GM18519 (cell line): Measurements from ENCODE around the gene NAPSA.
"Not testable (repeated sequence)": the region's sequence is repeated elsewhere in the genome, so short reads cannot be mapped to it uniquely, and the experiment has no call there.

Source experiments
- ATAC-seq: cut with Tn5 transposase; IDR thresholded peaks from one replicate; pipeline ENCODE4 v1.9.1; 2021; ENCODE audit warnings: mild to moderate bottlenecking, moderate library complexity; ENCODE audit not compliant: unreplicated experiment, low FRiP score

Gene NAPSA

GRCh38 chr19:50361290-50362029, 4.0 kb downstream of the NAPSA start:
- no peak for ATAC-seq

DNA sequence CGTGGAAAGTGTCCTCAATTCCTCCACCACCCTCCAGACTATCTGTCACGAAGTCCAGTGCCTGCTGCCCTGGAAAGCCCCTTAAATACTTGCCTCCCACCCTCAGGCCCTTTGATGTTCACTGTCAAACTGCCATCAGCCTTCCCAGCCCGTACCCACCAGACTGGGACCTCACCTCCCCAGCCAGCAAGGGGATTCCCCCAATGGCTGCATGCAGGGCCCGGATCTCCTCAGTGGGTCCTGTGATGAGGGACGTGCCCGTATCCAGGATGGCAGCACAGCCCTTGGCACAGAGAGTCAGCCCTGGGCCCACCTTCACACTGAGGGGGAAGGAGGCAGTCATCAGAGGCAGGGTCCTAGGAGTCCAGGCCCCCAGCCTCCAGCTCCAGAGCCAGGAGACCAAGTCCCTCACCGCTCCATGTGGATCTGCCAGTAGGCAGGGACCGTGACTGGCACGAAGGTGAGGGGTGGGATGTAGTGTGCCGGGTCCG, 6.1 kb downstream of the NAPSA start:
- no peak for ATAC-seq

- no peak for ATAC-seq
Observed at GRCh38 chr19:50358483-50359327, 6.7 kb downstream of the NAPSA start.

- no peak for ATAC-seq
Observed at GRCh38 chr19:50357178-50358100, 8.0 kb downstream of the NAPSA start.

DNA sequence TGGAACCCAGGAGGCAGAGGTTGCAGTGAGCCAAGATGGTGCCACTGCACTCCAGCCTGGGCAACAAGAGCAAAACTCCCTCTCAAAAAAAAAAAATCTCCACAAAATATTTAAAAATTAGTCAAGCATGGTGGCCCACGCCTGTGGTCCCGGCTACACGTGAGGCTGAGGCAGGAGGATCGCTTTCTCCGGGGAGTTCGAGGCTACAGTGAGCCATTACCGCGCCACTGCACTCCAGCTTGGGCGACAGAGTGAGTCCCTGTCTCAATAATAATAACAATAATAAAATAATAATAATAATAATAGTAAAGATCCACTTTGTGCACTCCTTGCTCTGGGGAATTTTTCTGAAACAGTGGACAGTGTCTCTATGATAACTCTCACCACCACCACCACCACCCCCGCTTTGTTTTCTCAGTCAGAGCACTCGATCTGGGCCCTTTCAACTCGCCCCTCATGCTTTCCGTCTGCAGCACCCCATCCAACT, 8.7 kb downstream of the NAPSA start:
- no peak for ATAC-seq

DNA sequence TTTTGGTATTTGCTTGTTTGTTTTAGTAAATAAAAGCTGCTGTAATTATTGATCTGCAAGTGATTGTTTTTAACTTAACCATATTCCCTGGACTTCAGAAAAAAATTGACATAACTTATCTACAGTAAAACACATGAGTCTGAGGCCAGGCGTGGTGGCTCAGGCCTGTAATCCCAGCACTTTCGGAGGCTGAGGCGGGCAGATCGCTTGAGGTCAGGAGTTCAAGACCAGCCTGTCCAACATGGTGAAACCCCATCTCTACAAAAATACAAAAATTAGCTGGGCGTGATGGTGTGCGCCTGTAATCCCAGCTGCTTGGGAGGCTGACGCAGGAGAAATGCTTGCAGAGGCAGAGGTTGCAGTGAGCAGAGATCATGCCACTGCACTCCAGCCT, 12.0 kb downstream of the NAPSA start:
- ATAC-seq, result not testable (repeated sequence)

DNA sequence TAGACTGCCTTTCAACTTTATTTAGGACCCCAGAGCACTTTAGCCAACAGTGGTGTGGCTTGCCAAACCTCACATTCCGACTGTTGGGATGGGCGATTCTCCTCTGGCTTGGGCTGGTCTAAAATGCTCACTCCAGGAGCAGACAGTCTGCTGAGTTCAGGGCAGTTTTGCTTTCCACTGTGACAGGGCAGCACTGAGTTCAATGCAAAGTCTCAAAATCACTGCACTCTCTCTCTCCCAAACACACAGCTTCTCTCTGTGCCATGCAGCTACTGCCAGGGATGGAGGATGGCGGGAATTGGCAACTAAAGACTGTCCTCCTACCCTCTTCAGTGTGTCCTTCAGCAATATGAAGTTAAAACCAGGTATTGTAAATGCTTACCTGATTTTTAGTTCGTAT, 13.2 kb downstream of the NAPSA start:
- no peak for ATAC-seq

- no peak for ATAC-seq
Observed at GRCh38 chr19:50349277-50350057, 16.0 kb downstream of the NAPSA start.

- not testable (repeated sequence) for ATAC-seq
Observed at GRCh38 chr19:50347089-50347581, 18.3 kb downstream of the NAPSA start.

GRCh38 chr19:50344661-50345318, 20.6 kb downstream of the NAPSA start:
- ATAC-seq, result no peak

DNA sequence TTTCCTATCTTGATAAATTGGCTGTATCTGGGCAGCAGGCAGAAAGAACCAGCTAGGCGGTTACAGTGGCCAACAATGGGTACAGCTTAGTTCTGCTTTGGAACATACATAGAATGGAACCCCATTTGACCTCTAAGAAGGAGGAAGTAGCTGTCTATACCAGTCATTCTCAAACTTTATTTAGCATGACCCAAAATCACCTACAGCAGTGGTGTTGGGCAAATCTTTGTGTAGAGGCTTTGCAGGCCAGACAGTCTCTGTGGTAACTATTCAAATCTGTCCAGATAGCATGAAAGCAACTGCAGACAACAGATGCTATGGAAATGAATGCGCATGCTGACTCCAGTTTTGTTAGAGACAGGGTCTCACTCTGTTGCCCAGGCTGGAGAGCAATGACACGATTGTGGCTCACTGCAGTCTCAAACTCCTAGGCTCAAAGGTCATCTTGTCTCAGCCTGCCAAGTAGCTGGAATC, 24.3 kb downstream of the NAPSA start:
- ATAC-seq, result peak; percentile 39

DNA sequence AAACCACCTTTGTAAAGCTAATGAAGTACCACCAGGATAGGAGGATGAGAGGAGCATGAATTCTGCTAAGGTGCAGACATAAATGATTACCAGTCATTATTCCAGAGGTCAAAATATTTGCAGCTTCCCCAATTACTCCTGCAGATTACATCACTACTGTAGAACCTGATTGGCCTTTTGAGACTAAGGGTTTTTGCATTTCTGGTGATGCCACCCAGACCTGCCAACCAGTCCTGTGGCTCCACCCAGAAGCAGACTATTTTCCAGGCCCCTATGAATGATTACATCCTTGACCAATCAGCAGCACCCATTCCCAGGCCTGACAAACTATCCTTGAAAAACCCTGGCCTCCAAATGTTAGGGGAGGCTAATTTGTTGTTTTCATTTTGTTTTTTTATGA, 25.1 kb downstream of the NAPSA start:
- ATAC-seq, result no peak

DNA sequence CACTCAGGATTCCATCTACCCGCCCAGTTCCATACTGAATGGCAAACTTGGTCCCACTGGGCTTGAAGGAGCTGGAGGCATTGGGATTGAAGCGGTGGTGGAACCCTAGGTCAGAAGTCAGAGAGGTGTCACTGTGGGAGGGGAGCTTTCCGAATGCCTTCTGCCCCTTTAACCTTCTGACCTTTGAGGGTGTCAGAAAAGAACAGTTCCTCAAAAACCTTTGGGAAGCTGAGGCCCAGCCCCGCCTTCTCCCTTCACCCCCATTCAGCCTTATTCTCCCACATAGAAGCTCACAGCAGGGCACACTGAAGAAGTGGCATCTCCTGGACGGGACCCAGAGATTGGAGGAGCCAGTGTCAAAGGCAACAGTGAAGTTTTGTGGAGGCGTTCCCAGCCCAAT, 28.4 kb downstream of the NAPSA start:
- not testable (repeated sequence) for ATAC-seq

- ATAC-seq, result no peak
Observed at GRCh38 chr19:50334741-50335421, 30.6 kb downstream of the NAPSA start.

DNA sequence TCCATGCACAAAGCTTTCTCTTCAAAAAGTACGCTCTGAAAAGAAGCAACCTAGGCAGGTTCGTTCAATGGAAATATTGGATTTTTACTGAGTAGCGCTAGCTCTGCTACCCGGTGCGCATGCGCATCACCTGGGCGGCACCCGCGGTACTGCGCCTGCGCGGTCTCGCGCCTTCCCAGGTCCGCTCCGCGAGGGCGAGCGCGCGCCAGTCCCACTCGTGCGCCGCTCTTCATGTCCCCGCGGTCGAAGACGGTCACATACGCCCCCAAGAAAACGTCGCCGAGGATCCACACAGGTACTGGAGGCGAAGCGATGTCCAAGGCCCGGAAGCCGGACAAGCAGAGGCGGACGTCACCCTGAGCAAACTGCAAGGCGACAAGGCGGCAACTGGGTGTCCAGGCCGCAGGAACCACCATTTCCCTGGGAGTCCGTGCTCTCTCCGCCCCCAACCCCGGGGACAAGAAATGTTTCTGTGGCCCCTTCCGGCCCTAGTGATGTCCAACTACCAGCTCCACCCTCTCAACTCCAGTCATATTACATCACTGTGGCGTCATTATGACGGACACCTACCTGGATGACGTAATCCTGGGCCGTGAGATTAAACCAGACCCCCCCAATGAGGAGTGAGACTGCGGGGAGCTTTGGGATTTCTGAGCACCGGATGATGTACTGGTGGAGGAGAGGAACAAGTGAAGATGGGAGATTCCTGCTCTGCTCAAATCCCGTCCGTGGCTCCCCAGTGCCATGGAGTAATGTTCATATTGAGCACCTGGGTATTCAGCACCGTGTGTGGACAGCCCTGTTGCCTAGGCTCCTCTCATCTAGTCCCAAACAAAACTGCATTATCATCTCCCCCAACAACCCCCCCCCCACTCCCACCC, 31.5 kb downstream of the NAPSA start:
- ATAC-seq, result no peak

DNA sequence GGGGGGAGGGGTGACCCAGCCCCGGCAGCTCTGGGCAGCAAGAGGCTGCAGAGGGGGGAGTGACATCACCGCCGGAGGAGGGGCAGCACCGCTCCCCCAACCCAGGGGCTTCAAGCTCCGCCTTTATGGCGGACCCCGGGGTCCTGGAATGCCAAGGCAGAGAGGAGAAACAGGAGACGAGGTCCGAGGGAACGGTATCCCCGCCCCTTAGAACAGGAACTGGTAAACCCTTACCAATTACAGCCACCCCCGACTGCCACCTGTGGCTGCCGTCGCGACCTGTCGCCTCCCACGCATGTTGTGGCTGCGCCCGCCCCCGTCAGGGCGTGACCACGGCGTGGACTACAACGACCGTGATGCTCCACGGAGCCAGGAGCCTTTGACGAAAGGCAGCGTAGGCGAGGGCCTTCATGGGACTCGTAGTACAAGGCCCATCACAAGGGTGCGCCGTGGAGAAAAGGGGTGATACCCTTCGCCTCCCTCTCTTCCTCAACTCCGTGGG, 32.2 kb downstream of the NAPSA start:
- ATAC-seq, result no peak
